ENCODE results near the gene DSTN.

DNA sequence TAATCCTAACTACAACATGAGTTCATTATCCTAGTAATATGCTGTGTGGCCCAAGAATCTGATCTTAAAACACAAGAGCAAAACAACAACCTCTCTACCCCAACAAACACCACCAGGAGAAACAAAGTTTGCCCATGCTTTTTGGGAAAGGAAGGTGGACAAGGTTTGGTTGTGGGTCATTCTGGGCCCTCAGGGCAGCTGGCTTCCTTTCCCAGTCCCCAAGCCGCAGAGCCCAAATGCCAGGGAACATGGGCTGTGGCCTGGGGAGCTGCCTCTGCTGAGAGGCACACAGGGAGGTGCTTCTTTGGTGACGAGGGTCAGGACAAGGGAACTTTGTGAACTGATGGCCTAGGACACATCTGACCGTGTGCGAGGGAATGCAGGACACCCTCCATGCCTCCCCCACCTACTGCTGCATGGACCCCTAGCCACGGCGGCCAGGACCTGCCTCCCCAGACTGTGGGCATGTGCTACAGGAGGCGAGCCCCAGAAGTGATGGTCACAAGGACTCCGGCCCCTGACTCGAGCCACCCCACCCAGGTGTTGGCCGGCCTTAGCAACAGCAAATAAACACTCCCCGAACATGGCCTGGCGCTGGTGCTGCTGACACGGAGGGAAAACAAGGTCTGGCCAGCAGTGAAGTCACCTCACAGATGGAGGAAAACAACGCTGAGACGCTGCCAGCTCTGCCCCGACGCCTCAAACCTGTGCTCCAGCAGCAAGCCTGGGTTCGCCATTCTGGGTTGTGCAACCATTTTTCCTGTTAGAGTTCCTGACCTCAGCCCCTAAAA is 56.5 kb downstream of the DSTN start:
- no peak for TF ChIP-seq POLR2AphosphoS5 (IDR thresholded peaks at IDR 0.05; ENCODE audit: low read depth, low read length)
- TF ChIP-seq TAF1 (IDR thresholded peaks at IDR 0.05; ENCODE audit: borderline replicate concordance, low read depth, low read length), result no peak
